Psoas muscle (tissue), 8 donors: Measurements from ENCODE around the gene EIF4A3. TPM values are rescaled to one million over a fixed set of nuclear protein-coding genes. Genes with fewer than 3 reads are reported as not detected.
"Not testable (repeated sequence)": the region's sequence is repeated elsewhere in the genome, so short reads cannot be mapped to it uniquely, and the experiment has no call there.

Experiments
- ATAC-seq, 4 donors: fragments of 200-7000 bp; cut with Tn5 transposase; one replicate each; pipeline ENCODE4 v1.9.1; 2020; ENCODE audit warnings: moderate library complexity in 3 of 4, mild to moderate bottlenecking in 2 of 4
- DNase-seq, 2 donors: peaks; one replicate each; pipeline ENCODE4 v3.0.0-alpha.2; 2020
- H3K27ac ChIP-seq: fragments of 200-600 bp; one replicate; pipeline ENCODE4 v1.8.0; 2022
- H3K27me3 ChIP-seq, 3 donors: fragments of 200-600 bp in 1 of 3; one replicate each; pipeline versions ENCODE4 v1.6.1 to v1.8.0; 2013 to 2022; ENCODE audit warnings: low read length in 2 of 3, mild to moderate bottlenecking in 2 of 3, moderate library complexity in 1 of 3; ENCODE audit not compliant: insufficient read depth in 3 of 3
- H3K36me3 ChIP-seq, 2 donors: fragments of 200-600 bp in 1 of 2; one replicate each; pipeline versions ENCODE4 v1.6.1 to v1.8.0; 2013 to 2022; ENCODE audit warnings: low read depth in 1 of 2, mild to moderate bottlenecking in 1 of 2, moderate library complexity in 1 of 2; ENCODE audit not compliant: insufficient read depth in 1 of 2
- H3K4me1 ChIP-seq: fragments of 200-600 bp; one replicate; pipeline ENCODE4 v1.8.0; 2022
- H3K4me3 ChIP-seq: fragments of 200-600 bp; one replicate; pipeline ENCODE4 v1.8.0; 2022; ENCODE audit warnings: mild to moderate bottlenecking
- H3K9me3 ChIP-seq: fragments of 200-600 bp; one replicate; pipeline ENCODE4 v1.8.0; 2022
- WGBS, 3 donors: extraction: QIAGEN DNeasy Blood & Tissue Kit; methylation state at CpG; one replicate each; pipeline versions ENCODE4 v1.1.6 to v1.1.7; 2013; 5-methylcytosine and 5-hydroxymethylcytosine counted together
- intact Hi-C, 2 donors: fragments of 100-400 bp; cut with DNase I; formaldehyde crosslinking; loops; one replicate each; pipeline versions ENCODE4 v1.11.0 to v1.14.2; 2022
- polyA plus RNA-seq, 3 donors: library from polyadenylated mRNA; stranded (reverse); fragments of 200-250 nt; gene quantifications; one replicate each; pipeline ENCODE4 v1.2.3, GENCODE V29; 2013
- total RNA-seq, 4 donors: library from RNA; stranded (reverse); fragmentation: NEBNext Ultra II Directional in 2 of 4; extraction: Animal tissue kit (Norgen Biotek cat#: 25700) in 2 of 4; gene quantifications; one replicate each; pipeline versions ENCODE4 v1.2.1 to v1.2.4, GENCODE V29; 2021 to 2023
- TF ChIP-seq, protein P1 (sequence below): fragments of 200-600 bp; IDR thresholded peaks from one replicate; pipeline ENCODE4 v1.8.0; 2022; ENCODE audit warnings: antibody characterized with exemption
- donor health status: healthy with polysubstance abuse.
- donor health status: DM: no; HTN: no; CAD: no; lungs with moderate emphysema.
- donor health status: Bipolar disorder and iron deficiency.
- donor health status: healthy.
- donor health status: DM: yes; HTN: yes; CAD: no.
- donor health status: DM: no; HTN: no; CAD: no.
- donor health status: DM: no; HTN: no; CAD: no.
- donor health status: DM: yes; HTN: yes; CAD: no.

Gene EIF4A3
- total and polyA plus RNA-seq, 7 donors: 26.7 to 77.0 (median 36.0) TPM

DNA sequence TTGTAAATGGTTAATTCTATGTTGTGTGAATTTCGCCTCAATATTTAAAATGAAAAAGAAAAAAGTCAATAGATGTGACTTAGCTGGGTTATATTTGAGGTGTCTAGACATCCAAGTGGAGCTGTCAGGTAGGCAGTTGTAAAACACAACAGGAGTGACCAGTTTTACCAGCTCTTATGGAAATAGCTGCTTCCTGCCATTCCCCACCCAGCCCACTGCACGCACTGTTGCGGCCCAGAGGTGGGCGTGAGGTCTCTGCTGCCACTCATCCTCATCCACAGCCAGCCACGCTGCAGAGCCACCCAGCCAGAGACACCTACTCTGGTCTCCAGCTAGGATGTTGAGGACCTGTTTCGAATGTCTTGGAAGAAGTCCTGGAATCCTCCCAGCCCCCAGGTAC is 19.5 kb upstream of the EIF4A3 start:
- no peak overlapping the region for H3K27ac ChIP-seq
- TF ChIP-seq, protein P1, sequence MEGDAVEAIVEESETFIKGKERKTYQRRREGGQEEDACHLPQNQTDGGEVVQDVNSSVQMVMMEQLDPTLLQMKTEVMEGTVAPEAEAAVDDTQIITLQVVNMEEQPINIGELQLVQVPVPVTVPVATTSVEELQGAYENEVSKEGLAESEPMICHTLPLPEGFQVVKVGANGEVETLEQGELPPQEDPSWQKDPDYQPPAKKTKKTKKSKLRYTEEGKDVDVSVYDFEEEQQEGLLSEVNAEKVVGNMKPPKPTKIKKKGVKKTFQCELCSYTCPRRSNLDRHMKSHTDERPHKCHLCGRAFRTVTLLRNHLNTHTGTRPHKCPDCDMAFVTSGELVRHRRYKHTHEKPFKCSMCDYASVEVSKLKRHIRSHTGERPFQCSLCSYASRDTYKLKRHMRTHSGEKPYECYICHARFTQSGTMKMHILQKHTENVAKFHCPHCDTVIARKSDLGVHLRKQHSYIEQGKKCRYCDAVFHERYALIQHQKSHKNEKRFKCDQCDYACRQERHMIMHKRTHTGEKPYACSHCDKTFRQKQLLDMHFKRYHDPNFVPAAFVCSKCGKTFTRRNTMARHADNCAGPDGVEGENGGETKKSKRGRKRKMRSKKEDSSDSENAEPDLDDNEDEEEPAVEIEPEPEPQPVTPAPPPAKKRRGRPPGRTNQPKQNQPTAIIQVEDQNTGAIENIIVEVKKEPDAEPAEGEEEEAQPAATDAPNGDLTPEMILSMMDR: no peak
- 89 to 90% (median 89%) methylated on average over 6 of the region's 6 CpGs for WGBS, 3 donors
- H3K4me1 ChIP-seq: no peaks in the 10 kb centered on the region
- no peaks in the 10 kb centered on the region for H3K36me3 ChIP-seq
- no peak for DNase-seq
- peaks cover 0 to 3% (median 0%) of the 10 kb centered on the region in 3 donors for H3K27me3 ChIP-seq
- intact Hi-C loops: no loop called here
- no peak for ATAC-seq
- no peak overlapping the region for H3K4me3 ChIP-seq
- no peaks in the 10 kb centered on the region for H3K9me3 ChIP-seq

DNA sequence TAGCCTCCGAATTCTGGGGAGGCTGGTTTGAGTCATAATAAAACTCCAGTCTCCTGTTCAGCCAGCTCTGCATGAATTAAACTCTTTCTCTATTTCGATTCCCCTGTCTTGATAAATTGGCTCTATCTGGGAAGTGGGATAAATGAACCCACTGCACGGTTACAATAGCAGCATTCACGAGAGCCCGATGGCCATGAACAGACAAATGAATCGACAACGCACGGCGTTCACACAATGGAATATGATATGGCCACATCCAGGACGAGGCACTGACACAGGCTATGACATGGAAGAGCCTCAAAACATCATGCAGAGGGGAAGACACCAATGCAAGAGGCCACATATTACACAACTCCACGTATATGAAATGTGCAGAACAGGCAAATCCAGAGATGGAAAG is 17.3 kb upstream of the EIF4A3 start:
- H3K9me3 ChIP-seq: no peaks in the 10 kb centered on the region
- ATAC-seq: no peak
- DNase-seq: no peak
- no peak overlapping the region for H3K27ac ChIP-seq
- H3K27me3 ChIP-seq: peaks cover 0 to 3% (median 0%) of the 10 kb centered on the region in 3 donors
- 63 to 70% (median 64%) methylated on average over 11 of the region's 11 CpGs for WGBS, 3 donors
- no peaks in the 10 kb centered on the region for H3K4me1 ChIP-seq
- no peak overlapping the region for H3K4me3 ChIP-seq
- intact Hi-C loops: no loop called here
- H3K36me3 ChIP-seq: no peaks in the 10 kb centered on the region
- TF ChIP-seq, protein P1: no peak

DNA sequence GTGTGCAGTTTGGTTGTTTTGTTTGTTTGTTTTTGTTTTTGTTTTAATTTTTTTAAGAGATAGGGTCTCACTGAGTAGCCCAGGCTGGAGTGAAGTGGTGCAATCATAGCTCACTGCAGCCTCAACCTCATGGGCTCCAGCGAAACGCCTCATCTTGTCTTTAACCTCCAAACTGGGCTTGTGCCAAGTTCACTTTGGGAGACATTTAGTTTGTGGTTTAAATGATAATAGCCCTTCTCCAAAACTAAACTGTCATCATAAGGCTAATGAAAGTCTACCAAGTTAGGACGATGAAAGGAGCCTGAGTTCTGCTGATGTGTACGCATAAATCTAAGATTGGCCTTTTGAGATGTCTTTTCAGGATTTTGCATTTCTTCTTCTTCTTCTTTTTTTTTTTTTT is 16.4 kb upstream of the EIF4A3 start:
- Histone ChIP-seq H3K4me1 (no peaks in the 10 kb centered on the region), H3K4me3 (no peak overlapping the region), H3K27me3 (peaks cover 0 to 3% (median 0%) of the 10 kb centered on the region in 3 donors), H3K27ac (no peak overlapping the region), H3K36me3 (no peaks in the 10 kb centered on the region), H3K9me3 (no peaks in the 10 kb centered on the region)
- intact Hi-C loops: no loop called here
- TF ChIP-seq, protein P1: no peak
- no peak for ATAC-seq
- DNase-seq: no peak
- WGBS, 3 donors: 84 to 89% (median 84%) methylated on average over 4 of the region's 4 CpGs

DNA sequence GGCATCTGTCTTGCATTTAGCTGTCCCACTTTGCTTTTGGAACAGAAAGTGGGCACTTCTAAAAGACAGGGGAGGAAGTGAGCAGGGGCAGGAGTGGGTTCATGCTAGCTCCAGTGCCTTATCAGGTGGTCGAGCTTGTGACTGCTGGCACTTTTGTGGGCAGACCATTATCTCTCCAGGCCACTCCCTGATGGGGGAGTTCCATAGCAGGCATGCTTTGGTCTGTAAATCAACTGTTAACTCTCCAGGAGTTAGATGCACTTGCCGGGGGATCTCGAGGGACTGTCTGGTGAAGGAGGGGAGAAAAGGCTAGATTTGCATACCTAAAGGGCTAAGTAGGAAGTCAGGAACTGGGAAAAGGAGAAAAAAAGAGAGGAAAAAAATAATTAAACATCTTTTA is 13.6 kb upstream of the EIF4A3 start:
- Histone ChIP-seq H3K9me3 (no peaks in the 10 kb centered on the region), H3K27me3 (no peaks in the 10 kb centered on the region), H3K4me1 (no peaks in the 10 kb centered on the region), H3K4me3 (no peak overlapping the region), H3K36me3 (no peaks in the 10 kb centered on the region), H3K27ac (no peak overlapping the region)
- ATAC-seq (no peak), DNase-seq (no peak)
- 36 to 40% (median 37%) methylated on average over 3 of the region's 3 CpGs for WGBS, 3 donors
- intact Hi-C loops: no loop called here
- TF ChIP-seq, protein P1: no peak

DNA sequence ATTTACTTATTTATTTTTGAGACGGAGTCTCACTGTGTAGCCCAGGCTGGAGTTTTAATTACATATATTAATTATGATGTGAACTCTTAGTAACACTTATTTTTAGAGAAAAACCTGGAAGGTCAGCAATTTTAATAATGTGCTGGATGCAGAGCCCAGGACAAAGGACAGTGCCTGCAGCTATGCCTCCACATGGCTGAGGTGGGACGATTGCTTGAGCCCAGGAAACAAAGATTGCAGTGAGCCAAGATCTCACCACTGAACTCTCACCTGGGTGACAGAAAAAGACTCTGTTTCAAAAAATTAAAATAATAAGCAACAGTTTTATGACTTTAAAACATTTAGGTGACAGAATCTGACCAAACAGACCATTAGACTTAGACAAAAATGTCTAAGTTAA is 11.9 kb upstream of the EIF4A3 start:
- ATAC-seq: no peak
- intact Hi-C loops: no loop called here
- no peak for DNase-seq
- Histone ChIP-seq H3K4me3 (no peak overlapping the region), H3K27ac (no peak overlapping the region), H3K36me3 (no peaks in the 10 kb centered on the region), H3K27me3 (no peaks in the 10 kb centered on the region), H3K4me1 (no peaks in the 10 kb centered on the region), H3K9me3 (no peaks in the 10 kb centered on the region)
- 68 to 77% (median 76%) methylated on average over 2 of the region's 2 CpGs for WGBS, 3 donors
- TF ChIP-seq, protein P1: no peak

DNA sequence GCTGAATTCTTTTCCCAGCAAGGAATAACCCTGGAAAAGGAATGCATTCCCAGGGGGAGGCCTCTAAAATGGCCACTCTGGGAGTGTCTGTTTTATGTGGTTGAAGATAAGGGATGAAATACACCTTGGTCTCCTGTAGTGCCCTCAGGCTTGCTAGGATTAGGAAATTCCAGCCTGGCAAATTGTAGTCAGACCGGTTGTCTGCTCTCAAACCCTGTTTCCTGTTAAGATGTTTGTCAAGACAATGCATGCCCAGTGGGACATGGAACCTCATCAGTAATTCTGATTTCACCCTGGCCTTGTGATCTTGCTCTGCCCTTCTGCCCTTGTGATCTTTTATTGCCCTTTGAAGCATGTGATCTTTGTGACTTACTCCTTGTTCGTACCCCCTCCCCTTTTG is 8.7 kb upstream of the EIF4A3 start:
- H3K4me3 ChIP-seq, DNase-seq, H3K9me3 ChIP-seq, H3K27me3 ChIP-seq, H3K4me1 ChIP-seq, ATAC-seq, H3K27ac ChIP-seq, H3K36me3 ChIP-seq: not testable (repeated sequence)
- intact Hi-C loops: loop anchor here in 1 of 2 donors (2.0 kb wide), 1 partner anchor 93 kb away; no protein-coding TSS in a partner anchor
- WGBS, 3 donors: 30 to 48% (median 37%) methylated on average over 2 of the region's 2 CpGs
